HepG2 (cell line): Measurements from ENCODE around the gene VAV2. TPM values are rescaled to one million over a fixed set of nuclear protein-coding genes. Genes with fewer than 3 reads are reported as not detected.
A peak's percentile ranks its signal among the peaks of the same experiment; 100 is the strongest.

ENCODE experiments used
- ATAC-seq: fragments of 200-7000 bp; cut with Tn5 transposase; 3 replicates; pipeline ENCODE4 v1.9.1; 2020; ENCODE audit warnings: mild to moderate bottlenecking, moderate library complexity
- BruUV-seq: library from RNA; stranded (reverse); fragments of 400-500 nt; replicated peaks from 2 replicates; lab custom pipeline; 2021; lab: Mats Ljungman, UMichigan
- CTCF ChIA-PET: fragments of 300-600 bp; formaldehyde crosslinking; extraction: SDS; loops from one replicate; lab custom pipeline; 2021; ENCODE audit warnings: low total read pairs, inconsistent platforms, low intra/inter-chr PET ratio; lab: Yijun Ruan, JAX
- POLR2A ChIA-PET: fragments of 350-600 bp; sonication (Branson Sonifier 250); formaldehyde crosslinking; loops from one replicate; lab custom pipeline; 2020; ENCODE audit warnings: antibody characterized with exemption, inconsistent platforms; lab: Yijun Ruan, JAX
- DNase-seq: peaks from one replicate; pipeline ENCODE4 v3.0.0-alpha.2; 2015; ENCODE audit warnings: low spot score
- FAIRE-seq: peaks from 3 replicates; lab custom pipeline; 2011; peaks lifted over from hg19 to GRCh38; lab: Jason Lieb, UNC
- H2AFZ ChIP-seq: one replicate; pipeline ENCODE4 v1.6.1; 2011; ENCODE audit warnings: low read length, inconsistent platforms
- H3K27ac ChIP-seq: fragments of 300-600 bp; 3 replicates; pipeline ENCODE4 v1.8.0; 2011; ENCODE audit warnings: mixed run types, mild to moderate bottlenecking, mixed read lengths, low read length, inconsistent platforms; ENCODE audit not compliant: insufficient read depth; ENCODE audit errors: extremely low read length
- H3K27me3 ChIP-seq, 2 experiments: fragments of 200-600 bp in 1 of 2; 2 replicates in 1 of 2; 3 replicates in 1 of 2; pipeline versions ENCODE4 v1.6.0 to v1.8.0; 2011; ENCODE audit warnings: low read length in 2 of 2, mild to moderate bottlenecking in 2 of 2, moderate library complexity in 2 of 2, inconsistent platforms in 1 of 2; ENCODE audit not compliant: insufficient read depth in 2 of 2, control insufficient read depth in 1 of 2
- H3K36me3 ChIP-seq, 2 experiments: fragments of 200-600 bp in 1 of 2; replicated peaks in 1 of 2; 2 replicates in 1 of 2; 3 replicates in 1 of 2; pipeline versions ENCODE4 v1.5.1 to v1.8.0; 2011; ENCODE audit warnings: low read length in 2 of 2, inconsistent platforms in 1 of 2; ENCODE audit not compliant: insufficient read depth in 2 of 2, control insufficient read depth in 1 of 2
- H3K4me1 ChIP-seq: 2 replicates; pipeline ENCODE4 v1.5.1; 2012; ENCODE audit warnings: low read length, inconsistent platforms; ENCODE audit not compliant: insufficient read depth
- H3K4me2 ChIP-seq: 2 replicates; pipeline ENCODE4 v1.6.0; 2011; ENCODE audit warnings: low read depth, low read length, inconsistent platforms
- H3K4me3 ChIP-seq, 3 experiments: fragments of 200-600 bp in 1 of 3; sonication (generic), shearing (Covaris generic) in 1 of 3; replicated peaks in 1 of 3; 2 replicates each; pipeline ENCODE4 v1.5.1; 2011 to 2016; ENCODE audit warnings: low read length in 3 of 3, inconsistent platforms in 2 of 3, low read depth in 2 of 3, mild to moderate bottlenecking in 2 of 3, control low read depth in 1 of 3, mixed read lengths in 1 of 3; ENCODE audit not compliant: insufficient read depth in 1 of 3
- H3K79me2 ChIP-seq: one replicate; pipeline ENCODE4 v1.6.1; 2011; ENCODE audit warnings: low read length, inconsistent platforms; ENCODE audit not compliant: insufficient read depth
- H3K9ac ChIP-seq: 2 replicates; pipeline ENCODE4 v1.6.0; 2011; ENCODE audit warnings: mild to moderate bottlenecking, low read depth, low read length, inconsistent platforms; ENCODE audit not compliant: insufficient read depth
- H3K9me3 ChIP-seq: 2 replicates; pipeline ENCODE4 v1.5.1; 2012; ENCODE audit warnings: mild to moderate bottlenecking, low read length
- H4K20me1 ChIP-seq: 2 replicates; pipeline ENCODE4 v1.6.0; 2011; ENCODE audit warnings: inconsistent platforms, mild to moderate bottlenecking, low read length, moderate library complexity; ENCODE audit not compliant: insufficient read depth
- AGO2 ChIP-seq: fragments of 200-400 bp; formaldehyde crosslinking; optimal IDR thresholded peaks from 2 replicates; pipeline ENCODE3; 2017; ENCODE audit warnings: mild to moderate bottlenecking, low read depth, low read length, moderate library complexity
- CC2D1A ChIP-seq: sonication (generic); formaldehyde crosslinking; IDR thresholded peaks from 2 replicates; pipeline ENCODE4 v1.8.1; 2023; ENCODE audit warnings: mild to moderate bottlenecking, missing genetic modification reagents
- GABPB1 ChIP-seq: IDR thresholded peaks from 2 replicates; pipeline ENCODE4 v1.6.1; 2016; ENCODE audit warnings: mild to moderate bottlenecking, missing genetic modification reagents, moderate library complexity, missing compliant biosample characterization
- HOXA3 ChIP-seq: sonication (generic); formaldehyde crosslinking; IDR thresholded peaks from 2 replicates; pipeline ENCODE4 v1.5.0; 2020; ENCODE audit warnings: missing genetic modification reagents
- HOXD1 ChIP-seq: sonication (generic); formaldehyde crosslinking; IDR thresholded peaks from 2 replicates; pipeline ENCODE4 v1.5.0; 2020; ENCODE audit warnings: missing genetic modification reagents
- NR2F6 ChIP-seq, 2 experiments: IDR thresholded peaks; 2 replicates each; pipeline ENCODE4 v1.6.1; 2016; ENCODE audit warnings: antibody characterized with exemption in 1 of 2, mild to moderate bottlenecking in 1 of 2
- ONECUT2 ChIP-seq: sonication (generic); formaldehyde crosslinking; IDR thresholded peaks from 2 replicates; pipeline ENCODE4 v1.4.0; 2020; ENCODE audit warnings: missing genetic modification reagents
- RARA ChIP-seq: IDR thresholded peaks from 2 replicates; pipeline ENCODE4 v1.6.1; 2016; ENCODE audit warnings: missing genetic modification reagents, missing compliant biosample characterization
- ZNF747 ChIP-seq: sonication (generic); formaldehyde crosslinking; IDR thresholded peaks from 2 replicates; pipeline ENCODE4 v1.8.1; 2023; ENCODE audit warnings: missing genetic modification reagents, mild to moderate bottlenecking, borderline replicate concordance
- ZNF766 ChIP-seq: sonication (generic); formaldehyde crosslinking; IDR thresholded peaks from 2 replicates; pipeline ENCODE4 v1.5.0; 2020; ENCODE audit warnings: missing genetic modification reagents, borderline replicate concordance
- WGBS: methylation state at CpG from one replicate; pipeline ENCODE4 v1.1.6; 2017; ENCODE audit warnings: low lambda C conversion rate; 5-methylcytosine and 5-hydroxymethylcytosine counted together
- in situ Hi-C: cut with HindIII; loops from 2 replicates; pipeline ENCODE4 v1.10.0; 2017; ENCODE audit warnings: low pct_unique_long_range_greater_than_20kb; ENCODE audit not compliant: extremely low pct_ligation_motif_present
- intact Hi-C: fragments of 100-400 bp; cut with micrococcal nuclease; formaldehyde crosslinking; loops from one replicate; pipeline ENCODE4 v1.10.0; 2022; ENCODE audit not compliant: unreplicated experiment
- polyA plus RNA-seq, 8 experiments: library from polyadenylated mRNA; depleted of rRNA in 3 of 8; stranded (reverse) in 7 of 8; unstranded in 1 of 8; fragments of >200 nt; fragmentation: Illumina TruSeq in 4 of 8; extraction: Trizol in 4 of 8; gene quantifications; 2 replicates each; pipeline versions ENCODE4 v1.2.1 to v1.2.3, GENCODE V29; 2011 to 2016; ENCODE audit warnings: low read depth in 4 of 8, missing spikeins in 1 of 8, mixed read lengths in 1 of 8; ENCODE audit not compliant: insufficient read depth in 1 of 8
- total RNA-seq, 5 experiments: library from RNA; depleted of rRNA; stranded (reverse); fragments of >200 nt; fragmentation: Illumina TruSeq; extraction: Trizol; gene quantifications; 2 replicates each; pipeline ENCODE4 v1.2.3, GENCODE V29; 2016; ENCODE audit warnings: low read depth in 1 of 5
- TF ChIP-seq, protein P1 (sequence below): sonication (generic); formaldehyde crosslinking; IDR thresholded peaks from 2 replicates; pipeline ENCODE4 v1.5.0; 2020; ENCODE audit warnings: missing genetic modification reagents
- TF ChIP-seq, protein P2 (sequence below): sonication (generic); formaldehyde crosslinking; IDR thresholded peaks from 2 replicates; pipeline ENCODE4 v1.4.0; 2020; ENCODE audit warnings: missing genetic modification reagents
- TF ChIP-seq, protein P3 (sequence below): IDR thresholded peaks from 2 replicates; pipeline ENCODE4 v1.6.1; 2016; ENCODE audit warnings: missing compliant biosample characterization, missing genetic modification reagents, borderline replicate concordance

VAV2 gene
- total and polyA plus RNA-seq, 2 of the 13 experiments (the other 11 are each of a cell fraction or from before 2014, with no cell fraction given), result 22.5 to 22.9 TPM

DNA sequence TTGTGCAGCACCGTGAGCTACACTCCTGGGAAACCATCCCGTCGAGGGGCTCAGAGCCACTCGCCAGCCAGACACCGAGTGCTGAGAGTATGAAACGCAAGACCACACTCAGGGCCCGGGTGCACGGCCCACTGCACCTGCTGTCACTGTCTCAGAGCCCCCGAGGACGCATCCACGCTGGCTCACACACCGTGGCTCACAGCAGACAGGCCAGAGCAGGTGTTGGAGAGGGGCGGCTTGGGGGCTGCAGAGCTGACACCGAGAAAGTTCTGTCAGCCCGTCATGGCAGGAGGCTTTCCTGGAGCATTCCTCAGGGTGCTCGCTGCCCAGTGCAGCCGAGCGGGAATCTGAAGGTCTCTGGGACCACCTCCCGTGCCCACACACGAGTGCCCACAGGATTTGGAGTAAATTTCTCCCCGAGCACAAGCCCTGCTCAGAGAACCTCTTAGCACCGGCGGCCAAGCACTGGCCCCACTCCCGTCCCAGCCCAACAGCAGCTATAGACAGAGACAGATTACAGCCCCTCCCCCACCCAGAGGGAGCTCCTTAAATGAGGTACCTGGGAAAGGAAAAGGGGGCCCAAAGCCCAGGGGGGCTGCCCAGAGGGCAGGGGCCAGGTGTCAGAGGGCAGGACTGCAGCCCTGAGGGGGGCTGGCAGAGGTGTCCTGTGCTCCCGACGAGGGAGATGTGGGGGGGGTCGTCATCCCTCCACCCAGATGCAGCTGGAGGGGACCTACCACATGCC lies 197.9 kb downstream of the VAV2 start:
- Histone ChIP-seq H3K9me3 (no peaks in the 10 kb centered on the region), H3K36me3 (peaks cover 16 to 72% of the 10 kb centered on the region in 2 experiments), H3K4me2 (no peak overlapping the region), H2AFZ (no peak overlapping the region), H3K4me1 (peaks cover 26% of the 10 kb centered on the region), H3K27me3 (no peaks in the 10 kb centered on the region), H4K20me1 (0 out of 2 replicates have a peak, but pooled peaks cover 4% of the 10 kb centered on the region), H3K4me3 (no peak overlapping the region), H3K27ac (no peak overlapping the region), H3K79me2 (no peaks in the 10 kb centered on the region), H3K9ac (no peak overlapping the region)
- in situ Hi-C loops, result no loop called here
- WGBS, result 96% methylated on average over 13 of the region's 27 CpGs
- TF ChIP-seq ZNF747 (no peak), AGO2 (peak; percentile 49), HOXA3 (no peak), ONECUT2 (no peak)
- TF ChIP-seq, protein P1, sequence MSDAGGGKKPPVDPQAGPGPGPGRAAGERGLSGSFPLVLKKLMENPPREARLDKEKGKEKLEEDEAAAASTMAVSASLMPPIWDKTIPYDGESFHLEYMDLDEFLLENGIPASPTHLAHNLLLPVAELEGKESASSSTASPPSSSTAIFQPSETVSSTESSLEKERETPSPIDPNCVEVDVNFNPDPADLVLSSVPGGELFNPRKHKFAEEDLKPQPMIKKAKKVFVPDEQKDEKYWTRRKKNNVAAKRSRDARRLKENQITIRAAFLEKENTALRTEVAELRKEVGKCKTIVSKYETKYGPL (CRISPR knock-in tag), result no peak
- CTCF ChIA-PET, result interaction anchor here (2.9 kb wide), 1 partner anchor 200 kb away, joined by 40 read pairs; no protein-coding TSS in a partner anchor
- BruUV-seq, result no TSS peak
- DNase-seq (no peak), ATAC-seq (no peak), FAIRE-seq (no peak)
- intact Hi-C loops, result no loop called here
- POLR2A ChIA-PET, result interaction anchor here (1.0 kb wide), 1 partner anchor 78 kb away, joined by 3 read pairs; no protein-coding TSS in a partner anchor

DNA sequence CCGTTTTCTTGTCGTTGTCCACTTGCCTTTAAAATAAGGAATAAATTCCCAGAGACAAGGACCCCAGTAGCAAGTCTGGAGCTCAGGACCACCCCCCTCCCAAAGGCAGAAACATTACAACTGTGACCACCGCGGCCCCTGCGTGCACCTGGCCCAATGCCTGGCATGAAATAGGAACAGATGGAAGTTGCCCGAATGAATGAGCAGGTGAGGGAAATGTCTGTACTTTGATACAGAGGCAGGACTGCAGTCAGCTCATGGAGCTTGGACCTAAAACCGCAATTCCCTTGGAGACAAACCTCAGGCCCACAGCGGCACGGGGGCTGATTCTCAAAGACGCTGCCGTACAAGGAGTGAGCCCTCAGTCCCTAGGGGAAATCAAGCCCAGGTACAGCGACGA lies 198.7 kb downstream of the VAV2 start:
- H4K20me1 ChIP-seq, result 0 out of 2 replicates have a peak, but pooled peaks cover 4% of the 10 kb centered on the region
- no peaks in the 10 kb centered on the region for H3K27me3 ChIP-seq
- H3K36me3 ChIP-seq, result peaks cover 16 to 66% of the 10 kb centered on the region in 2 experiments
- DNase-seq, result no peak
- peaks cover 33% of the 10 kb centered on the region for H3K4me1 ChIP-seq
- in situ Hi-C loops, result no loop called here
- intact Hi-C loops, result no loop called here
- no peak overlapping the region for H3K27ac ChIP-seq
- no TSS peak for BruUV-seq
- H3K4me3 ChIP-seq, result no peak overlapping the region
- H3K9me3 ChIP-seq, result no peaks in the 10 kb centered on the region
- no peak for TF ChIP-seq RARA (CRISPR knock-in tag)
- TF ChIP-seq, protein P2, sequence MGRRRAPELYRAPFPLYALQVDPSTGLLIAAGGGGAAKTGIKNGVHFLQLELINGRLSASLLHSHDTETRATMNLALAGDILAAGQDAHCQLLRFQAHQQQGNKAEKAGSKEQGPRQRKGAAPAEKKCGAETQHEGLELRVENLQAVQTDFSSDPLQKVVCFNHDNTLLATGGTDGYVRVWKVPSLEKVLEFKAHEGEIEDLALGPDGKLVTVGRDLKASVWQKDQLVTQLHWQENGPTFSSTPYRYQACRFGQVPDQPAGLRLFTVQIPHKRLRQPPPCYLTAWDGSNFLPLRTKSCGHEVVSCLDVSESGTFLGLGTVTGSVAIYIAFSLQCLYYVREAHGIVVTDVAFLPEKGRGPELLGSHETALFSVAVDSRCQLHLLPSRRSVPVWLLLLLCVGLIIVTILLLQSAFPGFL (CRISPR knock-in tag), result no peak
- TF ChIP-seq HOXD1 (CRISPR knock-in tag), result no peak
- TF ChIP-seq, protein P3, sequence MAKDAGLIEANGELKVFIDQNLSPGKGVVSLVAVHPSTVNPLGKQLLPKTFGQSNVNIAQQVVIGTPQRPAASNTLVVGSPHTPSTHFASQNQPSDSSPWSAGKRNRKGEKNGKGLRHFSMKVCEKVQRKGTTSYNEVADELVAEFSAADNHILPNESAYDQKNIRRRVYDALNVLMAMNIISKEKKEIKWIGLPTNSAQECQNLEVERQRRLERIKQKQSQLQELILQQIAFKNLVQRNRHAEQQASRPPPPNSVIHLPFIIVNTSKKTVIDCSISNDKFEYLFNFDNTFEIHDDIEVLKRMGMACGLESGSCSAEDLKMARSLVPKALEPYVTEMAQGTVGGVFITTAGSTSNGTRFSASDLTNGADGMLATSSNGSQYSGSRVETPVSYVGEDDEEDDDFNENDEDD (CRISPR knock-in tag), result no peak
- TF ChIP-seq GABPB1 (CRISPR knock-in tag), result no peak
- TF ChIP-seq ZNF766, result no peak
- TF ChIP-seq CC2D1A, result no peak
- TF ChIP-seq NR2F6 (IDR thresholded peaks at IDR 0.05), result no peak
- TF ChIP-seq NR2F6 (CRISPR knock-in tag; IDR thresholded peaks at IDR 0.05), result no peak
- no peak for FAIRE-seq
- no peak overlapping the region for H2AFZ ChIP-seq
- CTCF ChIA-PET, result interaction anchor here (2.9 kb wide), 1 partner anchor 201 kb away, joined by 40 read pairs; no protein-coding TSS in a partner anchor
- POLR2A ChIA-PET, result interaction anchor here (1.0 kb wide), 1 partner anchor 78 kb away, joined by 3 read pairs; no protein-coding TSS in a partner anchor
- no peaks in the 10 kb centered on the region for H3K79me2 ChIP-seq
- H3K4me2 ChIP-seq, result no peak overlapping the region
- WGBS, result 70% methylated on average over 11 of the region's 13 CpGs
- ATAC-seq, result no peak
- no peak overlapping the region for H3K9ac ChIP-seq
